SK-N-SH (cell line): ENCODE results near the gene ZNF473. TPM values are rescaled to one million over a fixed set of nuclear protein-coding genes. Genes with fewer than 3 reads are reported as not detected.

Experiments
- CTCF ChIA-PET: fragments of 300-600, 350-600 bp; formaldehyde crosslinking; extraction: SDS; loops from one replicate; lab custom pipeline; 2021; lab: Yijun Ruan, JAX
- POLR2A ChIA-PET: fragments of 350-600 bp; sonication (Branson Sonifier 250); formaldehyde crosslinking; extraction: SDS; loops from one replicate; lab custom pipeline; 2020; ENCODE audit warnings: antibody characterized with exemption, inconsistent platforms; lab: Yijun Ruan, JAX
- DNase-seq: peaks from one replicate; pipeline ENCODE4 v3.0.0; 2012
- H2AFZ ChIP-seq: fragments of 200-600 bp; sonication (generic); 2 replicates; pipeline ENCODE4 v1.8.1; 2016; ENCODE audit warnings: antibody characterized with exemption, mild to moderate bottlenecking, low read depth
- H3F3A ChIP-seq: fragments of 200-600 bp; sonication (generic); replicated peaks from 2 replicates; pipeline ENCODE3; 2016; ENCODE audit warnings: antibody characterized with exemption, mild to moderate bottlenecking; ENCODE audit not compliant: insufficient read depth
- H3K27ac ChIP-seq, 2 experiments: fragments of 200-500 bp in 1 of 2; fragments of 200-600 bp in 1 of 2; sonication (Bioruptor generic) in 1 of 2; sonication (generic), shearing (Covaris generic) in 1 of 2; 2 replicates each; pipeline versions ENCODE4 v1.5.1 to v1.6.1; 2014 to 2016; ENCODE audit warnings: low read depth in 2 of 2, inconsistent platforms in 1 of 2, low read length in 1 of 2, mild to moderate bottlenecking in 1 of 2, mixed read lengths in 1 of 2
- H3K27me3 ChIP-seq: fragments of 200-600 bp; sonication (generic), shearing (Covaris generic); 2 replicates; pipeline ENCODE4 v1.6.1; 2016; ENCODE audit warnings: mixed run types; ENCODE audit not compliant: insufficient read depth
- H3K36me3 ChIP-seq, 2 experiments: fragments of 200-500 bp in 1 of 2; fragments of 200-600 bp in 1 of 2; sonication (Bioruptor generic) in 1 of 2; sonication (generic) in 1 of 2; replicated peaks in 1 of 2; 2 replicates each; pipeline versions ENCODE3 to v1.5.1; 2014 to 2016; ENCODE audit warnings: low read length in 1 of 2, mild to moderate bottlenecking in 1 of 2; ENCODE audit not compliant: insufficient read depth in 2 of 2, control insufficient read depth in 1 of 2
- H3K4me1 ChIP-seq, 2 experiments: fragments of 200-500 bp in 1 of 2; fragments of 200-600 bp in 1 of 2; sonication (Bioruptor generic) in 1 of 2; sonication (generic), shearing (Covaris generic) in 1 of 2; 2 replicates each; pipeline versions ENCODE4 v1.5.1 to v1.6.1; 2014 to 2016; ENCODE audit warnings: low read depth in 1 of 2, low read length in 1 of 2, mixed run types in 1 of 2; ENCODE audit not compliant: insufficient read depth in 2 of 2, control insufficient read depth in 1 of 2
- H3K4me2 ChIP-seq: fragments of 200-600 bp; sonication (generic), shearing (Covaris generic); 2 replicates; pipeline ENCODE4 v1.6.1; 2017; ENCODE audit warnings: mixed run types
- H3K4me3 ChIP-seq, 2 experiments: fragments of 200-500 bp in 1 of 2; fragments of 200-600 bp in 1 of 2; sonication (Bioruptor generic) in 1 of 2; sonication (generic), shearing (Covaris generic) in 1 of 2; 2 replicates each; pipeline versions ENCODE4 v1.5.1 to v1.8.1; 2014 to 2016; ENCODE audit warnings: low read depth in 2 of 2, inconsistent platforms in 1 of 2, low read length in 1 of 2, mild to moderate bottlenecking in 1 of 2, mixed read lengths in 1 of 2, moderate library complexity in 1 of 2
- H3K79me2 ChIP-seq: fragments of 200-600 bp; sonication (generic); 2 replicates; pipeline ENCODE4 v1.8.1; 2017; ENCODE audit warnings: mild to moderate bottlenecking; ENCODE audit not compliant: insufficient read depth
- H3K9ac ChIP-seq: fragments of 200-600 bp; sonication (generic); 2 replicates; pipeline ENCODE4 v1.6.1; 2017; ENCODE audit warnings: mixed run types
- H3K9me2 ChIP-seq: fragments of 200-600 bp; sonication (generic); 2 replicates; pipeline ENCODE4 v1.6.1; 2017; ENCODE audit warnings: mixed run types
- H3K9me3 ChIP-seq: fragments of 200-600 bp; sonication (generic); 2 replicates; pipeline ENCODE4 v1.6.1; 2017; ENCODE audit warnings: mixed run types, mild to moderate bottlenecking, moderate library complexity
- H4K20me1 ChIP-seq: fragments of 200-600 bp; sonication (generic); 2 replicates; pipeline ENCODE4 v1.6.1; 2017; ENCODE audit warnings: mild to moderate bottlenecking, mixed run types; ENCODE audit not compliant: insufficient read depth
- CHD2 ChIP-seq: fragments of 150-350 bp; IDR thresholded peaks from 2 replicates; pipeline ENCODE4 v1.6.1; 2018; ENCODE audit warnings: low read length; ENCODE audit not compliant: partially characterized antibody
- MEF2A ChIP-seq: IDR thresholded peaks from 2 replicates; pipeline ENCODE4 v1.4.0; 2012; ENCODE audit warnings: low read depth, borderline replicate concordance
- POLR2AphosphoS5 ChIP-seq: IDR thresholded peaks from 2 replicates; pipeline ENCODE4 v1.6.1; 2012; ENCODE audit warnings: low read depth, low read length
- RFX5 ChIP-seq: IDR thresholded peaks from 2 replicates; pipeline ENCODE4 v1.6.1; 2012; ENCODE audit warnings: mild to moderate bottlenecking, improper control_type of control experiment, low read length
- RXRA ChIP-seq: IDR thresholded peaks from 2 replicates; pipeline ENCODE4 v1.4.0; 2012; ENCODE audit warnings: low read depth, mild to moderate bottlenecking, borderline replicate concordance
- SMC3 ChIP-seq: IDR thresholded peaks from 2 replicates; pipeline ENCODE4 v1.6.1; 2012; ENCODE audit warnings: low read depth, low read length, improper control_type of control experiment
- TCF12 ChIP-seq: IDR thresholded peaks from 2 replicates; pipeline ENCODE4 v1.4.0; 2012
- TEAD4 ChIP-seq: IDR thresholded peaks from 2 replicates; pipeline ENCODE4 v1.4.0; 2012; ENCODE audit warnings: mild to moderate bottlenecking, borderline replicate concordance; ENCODE audit not compliant: insufficient read depth
- YY1 ChIP-seq: IDR thresholded peaks from 2 replicates; pipeline ENCODE4 v1.4.0; 2012; ENCODE audit warnings: low read depth, mild to moderate bottlenecking
- WGBS: methylation state at CpG from one replicate; pipeline ENCODE4 v1.1.6; 2017; ENCODE audit warnings: low lambda C conversion rate; 5-methylcytosine and 5-hydroxymethylcytosine counted together
- polyA plus RNA-seq, 3 experiments: library from polyadenylated mRNA; depleted of rRNA; stranded (reverse); fragments of >200 nt; gene quantifications; 2 replicates each; pipeline ENCODE4 v1.2.3, GENCODE V29; 2012
- TF ChIP-seq, protein P1 (sequence below): IDR thresholded peaks from 2 replicates; pipeline ENCODE4 v1.6.1; 2012; ENCODE audit warnings: mild to moderate bottlenecking, low read depth, low read length, moderate library complexity
- TF ChIP-seq, protein P2 (sequence below): fragments of 150-350 bp; IDR thresholded peaks from 2 replicates; pipeline ENCODE4 v1.6.1; 2017; ENCODE audit warnings: antibody characterized with exemption, low read length, low read depth, borderline replicate concordance
- TF ChIP-seq, protein P3 (sequence below): IDR thresholded peaks from 2 replicates; pipeline ENCODE4 v1.4.0; 2012; ENCODE audit warnings: low read depth, borderline replicate concordance

ZNF473 gene
- polyA plus RNA-seq, 1 of the 3 experiments (the other 2 are of a cell fraction), result 5.4 TPM

DNA sequence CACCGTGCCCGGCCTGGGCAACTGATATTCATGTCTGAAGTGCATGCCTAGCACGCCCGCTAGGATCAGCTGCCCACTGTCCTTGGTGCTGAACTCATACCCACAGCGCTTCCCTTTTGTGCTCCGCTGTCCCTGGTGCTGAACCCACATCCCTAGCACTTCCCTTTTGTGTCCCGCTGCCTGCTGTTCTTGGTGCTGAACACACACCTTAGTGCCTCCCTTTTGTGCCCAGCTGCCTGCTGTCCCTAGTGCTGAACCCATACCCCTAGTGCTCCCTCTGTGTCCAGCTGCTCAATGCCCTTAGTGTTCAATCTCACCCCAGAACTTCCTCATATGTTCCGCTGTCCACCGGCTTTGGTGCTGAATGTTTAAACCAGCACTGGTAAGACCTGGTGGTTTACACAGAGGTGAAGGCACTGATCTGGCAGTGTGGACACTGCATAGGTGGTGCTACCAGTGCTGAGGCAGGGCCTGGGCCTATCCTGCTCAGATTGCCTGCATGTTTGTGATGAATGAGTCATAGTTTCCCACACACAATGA is 38.6 kb upstream of the ZNF473 start (continued):
- TF ChIP-seq POLR2AphosphoS5 (no peak), MEF2A (no peak), RXRA (no peak), RFX5 (no peak), SMC3 (no peak), CHD2 (no peak), YY1 (no peak)
- TF ChIP-seq, protein P1, sequence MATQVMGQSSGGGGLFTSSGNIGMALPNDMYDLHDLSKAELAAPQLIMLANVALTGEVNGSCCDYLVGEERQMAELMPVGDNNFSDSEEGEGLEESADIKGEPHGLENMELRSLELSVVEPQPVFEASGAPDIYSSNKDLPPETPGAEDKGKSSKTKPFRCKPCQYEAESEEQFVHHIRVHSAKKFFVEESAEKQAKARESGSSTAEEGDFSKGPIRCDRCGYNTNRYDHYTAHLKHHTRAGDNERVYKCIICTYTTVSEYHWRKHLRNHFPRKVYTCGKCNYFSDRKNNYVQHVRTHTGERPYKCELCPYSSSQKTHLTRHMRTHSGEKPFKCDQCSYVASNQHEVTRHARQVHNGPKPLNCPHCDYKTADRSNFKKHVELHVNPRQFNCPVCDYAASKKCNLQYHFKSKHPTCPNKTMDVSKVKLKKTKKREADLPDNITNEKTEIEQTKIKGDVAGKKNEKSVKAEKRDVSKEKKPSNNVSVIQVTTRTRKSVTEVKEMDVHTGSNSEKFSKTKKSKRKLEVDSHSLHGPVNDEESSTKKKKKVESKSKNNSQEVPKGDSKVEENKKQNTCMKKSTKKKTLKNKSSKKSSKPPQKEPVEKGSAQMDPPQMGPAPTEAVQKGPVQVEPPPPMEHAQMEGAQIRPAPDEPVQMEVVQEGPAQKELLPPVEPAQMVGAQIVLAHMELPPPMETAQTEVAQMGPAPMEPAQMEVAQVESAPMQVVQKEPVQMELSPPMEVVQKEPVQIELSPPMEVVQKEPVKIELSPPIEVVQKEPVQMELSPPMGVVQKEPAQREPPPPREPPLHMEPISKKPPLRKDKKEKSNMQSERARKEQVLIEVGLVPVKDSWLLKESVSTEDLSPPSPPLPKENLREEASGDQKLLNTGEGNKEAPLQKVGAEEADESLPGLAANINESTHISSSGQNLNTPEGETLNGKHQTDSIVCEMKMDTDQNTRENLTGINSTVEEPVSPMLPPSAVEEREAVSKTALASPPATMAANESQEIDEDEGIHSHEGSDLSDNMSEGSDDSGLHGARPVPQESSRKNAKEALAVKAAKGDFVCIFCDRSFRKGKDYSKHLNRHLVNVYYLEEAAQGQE, result peak; percentile 97
- TF ChIP-seq, protein P2, sequence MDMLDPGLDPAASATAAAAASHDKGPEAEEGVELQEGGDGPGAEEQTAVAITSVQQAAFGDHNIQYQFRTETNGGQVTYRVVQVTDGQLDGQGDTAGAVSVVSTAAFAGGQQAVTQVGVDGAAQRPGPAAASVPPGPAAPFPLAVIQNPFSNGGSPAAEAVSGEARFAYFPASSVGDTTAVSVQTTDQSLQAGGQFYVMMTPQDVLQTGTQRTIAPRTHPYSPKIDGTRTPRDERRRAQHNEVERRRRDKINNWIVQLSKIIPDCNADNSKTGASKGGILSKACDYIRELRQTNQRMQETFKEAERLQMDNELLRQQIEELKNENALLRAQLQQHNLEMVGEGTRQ, result no peak
- TF ChIP-seq, protein P3, sequence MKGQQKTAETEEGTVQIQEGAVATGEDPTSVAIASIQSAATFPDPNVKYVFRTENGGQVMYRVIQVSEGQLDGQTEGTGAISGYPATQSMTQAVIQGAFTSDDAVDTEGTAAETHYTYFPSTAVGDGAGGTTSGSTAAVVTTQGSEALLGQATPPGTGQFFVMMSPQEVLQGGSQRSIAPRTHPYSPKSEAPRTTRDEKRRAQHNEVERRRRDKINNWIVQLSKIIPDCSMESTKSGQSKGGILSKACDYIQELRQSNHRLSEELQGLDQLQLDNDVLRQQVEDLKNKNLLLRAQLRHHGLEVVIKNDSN, result no peak

DNA sequence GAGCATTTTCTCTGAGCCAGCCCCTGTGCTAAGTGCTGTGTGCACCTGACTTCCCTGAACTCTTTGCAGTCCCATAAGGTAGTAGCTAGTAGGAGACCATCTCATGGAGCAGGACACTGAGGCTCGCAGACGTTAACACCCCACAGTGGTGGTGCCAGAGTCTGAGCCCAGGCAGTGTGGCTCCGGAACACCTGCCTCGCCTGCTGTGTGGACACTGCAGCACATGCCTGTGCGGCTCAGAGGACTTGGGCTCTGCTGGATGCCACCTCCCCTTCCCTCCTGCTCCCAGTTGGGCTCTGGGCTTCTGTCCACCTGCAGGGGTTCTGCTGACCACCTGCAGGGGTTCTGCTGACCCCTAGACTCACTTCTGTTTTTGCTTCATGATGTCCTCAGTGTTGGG is 37.8 kb upstream of the ZNF473 start:
- WGBS, result 95% methylated on average over 5 of the region's 5 CpGs
- Histone ChIP-seq H3K4me1 (no peaks in the 10 kb centered on the region), H4K20me1 (peaks cover 39% of the 10 kb centered on the region), H3K36me3 (peaks cover 14 to 19% of the 10 kb centered on the region in 2 experiments), H3K4me2 (no peak overlapping the region), H3K9me3 (no peaks in the 10 kb centered on the region), H3K79me2 (no peaks in the 10 kb centered on the region), H3K9ac (no peak overlapping the region), H2AFZ (no peak overlapping the region), H3F3A (no peaks in the 10 kb centered on the region), H3K27me3 (no peaks in the 10 kb centered on the region), H3K9me2 (no peaks in the 10 kb centered on the region)
- POLR2A ChIA-PET, result no interaction called here
- DNase-seq, result no peak
- TF ChIP-seq TEAD4 (no peak), CHD2 (no peak), MEF2A (no peak), RFX5 (no peak), TCF12 (no peak), POLR2AphosphoS5 (no peak)
- TF ChIP-seq, protein P1, result no peak
- TF ChIP-seq, all 33 proteins: peak for 0
- Histone ChIP-seq H3K27ac (no peak overlapping the region), H3K4me3 (no peak overlapping the region)
- CTCF ChIA-PET, result interaction anchor here (1.6 kb wide), 1 partner anchor 50 kb away, joined by 10 read pairs; no protein-coding TSS in a partner anchor
